Stomach (tissue), 9 donors: ENCODE results near the gene RAB28. TPM values are rescaled to one million over a fixed set of nuclear protein-coding genes. Genes with fewer than 3 reads are reported as not detected.

Experiments
- DNase-seq, 2 donors: peaks; one replicate each; pipeline versions ENCODE4 v3.0.0 to v3.0.0-alpha.2; 2013 to 2019
- H3K27ac ChIP-seq, 5 donors: fragments of 200-600 bp in 4 of 5; sonication (generic) in 4 of 5; one replicate each; pipeline ENCODE4 v1.5.1; 2013 to 2019; ENCODE audit warnings: mild to moderate bottlenecking in 1 of 5, moderate library complexity in 1 of 5
- H3K27me3 ChIP-seq, 3 donors: fragments of 200-600 bp; sonication (generic); one replicate each; pipeline ENCODE4 v1.5.1; 2017 to 2019; ENCODE audit warnings: mixed run types in 1 of 3
- H3K36me3 ChIP-seq, 4 donors: fragments of 200-600 bp; sonication (generic); 1 replicate in 3 of 4; 2 replicates in 1 of 4; pipeline ENCODE4 v1.5.1; 2016 to 2019
- H3K4me1 ChIP-seq, 4 donors: fragments of 200-600 bp; sonication (generic); one replicate each; pipeline ENCODE4 v1.5.1; 2016 to 2019
- H3K4me3 ChIP-seq, 4 donors: fragments of 200-600 bp; sonication (generic) in 3 of 4; one replicate each; pipeline ENCODE4 v1.5.1; 2016 to 2019; ENCODE audit warnings: mild to moderate bottlenecking in 1 of 4
- H3K9me3 ChIP-seq, 4 donors: fragments of 200-600 bp; sonication (generic); one replicate each; pipeline ENCODE4 v1.5.1; 2016 to 2019
- EP300 ChIP-seq: sonication (generic); formaldehyde crosslinking; IDR thresholded peaks from one replicate; pipeline ENCODE4 v1.6.1; 2017; ENCODE audit warnings: antibody characterized with exemption
- POLR2A ChIP-seq, 4 donors: fragments of 450-650 bp; IDR thresholded peaks; one replicate each; pipeline ENCODE4 v1.6.1; 2016; ENCODE audit warnings: antibody characterized with exemption in 4 of 4, control low read depth in 2 of 4, mild to moderate bottlenecking in 1 of 4, moderate library complexity in 1 of 4
- POLR2AphosphoS5 ChIP-seq, 3 donors: sonication (generic); formaldehyde crosslinking; IDR thresholded peaks; one replicate each; pipeline ENCODE4 v1.6.1; 2016; ENCODE audit warnings: antibody characterized with exemption in 3 of 3
- WGBS, 5 donors: extraction: QIAGEN DNeasy Blood & Tissue Kit in 3 of 5; methylation state at CpG; one replicate each; pipeline versions ENCODE4 v1.1.5 to v1.1.7; 2013 to 2018; 5-methylcytosine and 5-hydroxymethylcytosine counted together
- intact Hi-C: fragments of 100-400 bp; cut with DNase I; formaldehyde crosslinking; loops from one replicate; pipeline ENCODE4 v1.15.1; 2023; ENCODE audit warnings: low total_unique reads
- polyA plus RNA-seq, 3 donors: library from polyadenylated mRNA; stranded (reverse); fragments of 200-250 nt; gene quantifications; one replicate each; pipeline ENCODE4 v1.2.3, GENCODE V29; 2013
- total RNA-seq, 5 donors: library from RNA; depleted of rRNA; stranded (reverse); fragments of >200 nt; gene quantifications; one replicate each; pipeline versions ENCODE4 v1.1.0 to v1.2.3, GENCODE V29; 2014 to 2016
- TF ChIP-seq, protein P1 (sequence below), 7 experiments: fragments of 450-650 bp in 4 of 7; fragments of 200-600 bp in 3 of 7; sonication (generic) in 3 of 7; IDR thresholded peaks; one replicate each; pipeline ENCODE4 v1.5.1; 2016 to 2019; ENCODE audit warnings: antibody characterized with exemption in 7 of 7, control low read depth in 2 of 7, mild to moderate bottlenecking in 1 of 7
- donor health status: healthy with polysubstance abuse.
- donor health status: Bipolar disorder and iron deficiency.
- donor health status: healthy.

The RAB28 gene
- total and polyA plus RNA-seq, 8 donors = 0.29 to 27.2 (median 14.7) TPM

GRCh38 chr4:13325744-13326143, 158.4 kb downstream of the RAB28 start:
- WGBS, 5 donors = 30 to 70% (median 58%) methylated on average over 3 of the region's 3 CpGs
- no peaks in the 10 kb centered on the region for H3K4me1 ChIP-seq
- DNase-seq = peak in 1 of 2 donors; percentile 18
- intact Hi-C loops = no loop called here
- TF ChIP-seq, protein P1, sequence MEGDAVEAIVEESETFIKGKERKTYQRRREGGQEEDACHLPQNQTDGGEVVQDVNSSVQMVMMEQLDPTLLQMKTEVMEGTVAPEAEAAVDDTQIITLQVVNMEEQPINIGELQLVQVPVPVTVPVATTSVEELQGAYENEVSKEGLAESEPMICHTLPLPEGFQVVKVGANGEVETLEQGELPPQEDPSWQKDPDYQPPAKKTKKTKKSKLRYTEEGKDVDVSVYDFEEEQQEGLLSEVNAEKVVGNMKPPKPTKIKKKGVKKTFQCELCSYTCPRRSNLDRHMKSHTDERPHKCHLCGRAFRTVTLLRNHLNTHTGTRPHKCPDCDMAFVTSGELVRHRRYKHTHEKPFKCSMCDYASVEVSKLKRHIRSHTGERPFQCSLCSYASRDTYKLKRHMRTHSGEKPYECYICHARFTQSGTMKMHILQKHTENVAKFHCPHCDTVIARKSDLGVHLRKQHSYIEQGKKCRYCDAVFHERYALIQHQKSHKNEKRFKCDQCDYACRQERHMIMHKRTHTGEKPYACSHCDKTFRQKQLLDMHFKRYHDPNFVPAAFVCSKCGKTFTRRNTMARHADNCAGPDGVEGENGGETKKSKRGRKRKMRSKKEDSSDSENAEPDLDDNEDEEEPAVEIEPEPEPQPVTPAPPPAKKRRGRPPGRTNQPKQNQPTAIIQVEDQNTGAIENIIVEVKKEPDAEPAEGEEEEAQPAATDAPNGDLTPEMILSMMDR (IDR thresholded peaks at IDR 0.05) = no peak
- TF ChIP-seq EP300 (no peak), POLR2AphosphoS5 (IDR thresholded peaks at IDR 0.05) (no peak), POLR2A (IDR thresholded peaks at IDR 0.05) (no peak)
- H3K36me3 ChIP-seq = peaks cover 0 to 9% (median 4%) of the 10 kb centered on the region in 4 donors
- H3K4me3 ChIP-seq = no peak overlapping the region
- H3K9me3 ChIP-seq = peaks cover 0 to 12% (median 5%) of the 10 kb centered on the region in 4 donors
- H3K27me3 ChIP-seq = no peaks in the 10 kb centered on the region
- no peak overlapping the region for H3K27ac ChIP-seq

DNA sequence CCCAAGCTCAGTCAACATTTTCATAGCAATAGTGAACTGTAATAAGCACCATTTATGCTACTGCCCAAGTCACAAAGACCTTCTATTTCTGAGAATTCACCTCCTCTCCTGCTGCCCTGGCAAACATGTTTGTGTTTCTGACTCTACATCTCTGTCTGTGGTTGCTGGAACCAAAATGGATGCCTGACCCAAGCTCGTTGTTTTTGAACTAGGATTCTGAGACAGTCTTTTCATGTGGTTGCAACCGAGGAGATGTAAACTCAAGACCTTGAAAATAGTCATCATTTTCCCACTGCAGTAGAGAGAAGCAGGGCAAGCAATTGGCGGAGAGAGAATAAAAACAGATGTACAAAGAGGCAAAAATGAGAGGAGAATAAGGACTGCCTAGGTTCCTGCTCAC, 160.2 kb downstream of the RAB28 start:
- TF ChIP-seq POLR2A (IDR thresholded peaks at IDR 0.05) (no peak), EP300 (no peak), POLR2AphosphoS5 (IDR thresholded peaks at IDR 0.05) (no peak)
- TF ChIP-seq, protein P1 (IDR thresholded peaks at IDR 0.05) = no peak
- intact Hi-C loops = no loop called here
- no peak for DNase-seq
- Histone ChIP-seq H3K27me3 (no peaks in the 10 kb centered on the region), H3K9me3 (peaks cover 0 to 12% (median 5%) of the 10 kb centered on the region in 4 donors), H3K27ac (no peak overlapping the region), H3K4me3 (no peak overlapping the region), H3K36me3 (peaks cover 0 to 9% (median 4%) of the 10 kb centered on the region in 4 donors), H3K4me1 (no peaks in the 10 kb centered on the region)
- 81 to 92% (median 91%) methylated on average over 3 of the region's 3 CpGs for WGBS, 5 donors

DNA sequence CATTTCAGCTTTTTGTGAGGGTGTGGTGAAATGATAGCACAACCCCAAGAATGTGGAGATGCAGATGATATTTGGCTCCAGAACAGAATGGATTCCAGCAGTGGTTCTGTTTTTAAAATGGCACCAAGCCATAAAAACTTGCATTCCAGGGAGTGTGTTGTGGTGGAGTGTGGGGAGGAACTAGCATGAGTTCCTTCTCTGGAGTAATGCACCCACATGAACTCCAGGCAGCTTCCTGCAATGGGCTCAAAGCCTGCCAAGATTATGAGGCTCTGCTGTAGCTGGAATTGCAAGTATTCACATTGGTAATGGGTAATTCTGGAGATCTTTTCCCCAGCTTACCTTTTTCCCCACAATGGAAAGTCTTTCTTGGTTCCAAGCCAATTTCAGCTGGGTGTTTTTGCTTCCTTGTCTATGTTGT, 161.4 kb downstream of the RAB28 start:
- no peaks in the 10 kb centered on the region for H3K27me3 ChIP-seq
- intact Hi-C loops = no loop called here
- peaks cover 0 to 12% (median 5%) of the 10 kb centered on the region in 4 donors for H3K9me3 ChIP-seq
- H3K27ac ChIP-seq = no peak overlapping the region
- H3K36me3 ChIP-seq = peaks cover 0 to 9% (median 4%) of the 10 kb centered on the region in 4 donors
- TF ChIP-seq EP300 = no peak
- TF ChIP-seq POLR2AphosphoS5 (IDR thresholded peaks at IDR 0.05) = no peak
- TF ChIP-seq POLR2A (IDR thresholded peaks at IDR 0.05) = no peak
- TF ChIP-seq, protein P1 (IDR thresholded peaks at IDR 0.05) = no peak
- no peak for DNase-seq
- H3K4me3 ChIP-seq = no peak overlapping the region
- no peaks in the 10 kb centered on the region for H3K4me1 ChIP-seq

Other genes starting within 250 kb of the RAB28 start
- 1 to 10 TPM in 2 of 5 donors, under 1 TPM in 1, not detected in 2; 0.14 to 4.6 (median 2.8) TPM for gene NKX3-2, start 60.2 kb upstream of the RAB28 start, total RNA-seq
- under 1 TPM; 0.06 to 0.31 (median 0.18) TPM for gene NKX3-2, start 60.2 kb upstream of the RAB28 start, polyA plus RNA-seq
- 10 to 100 TPM; 28.4 to 61.7 (median 46.9) TPM for gene BOD1L1, start 143.4 kb upstream of the RAB28 start, total RNA-seq
- 10 to 100 TPM in 1 of 3 donors, 1 to 10 TPM in 2; 8.2 to 11.8 (median 8.4) TPM for gene BOD1L1, start 143.4 kb upstream of the RAB28 start, polyA plus RNA-seq